H1 (cell line): ENCODE data around the gene SPTB. TPM values are rescaled to one million over a fixed set of nuclear protein-coding genes. Genes with fewer than 3 reads are reported as not detected.

Source experiments
- KDM1A ChIP-seq: fragments of 200-600, 300-600 bp; sonication (generic); IDR thresholded peaks from 2 replicates; pipeline ENCODE4 v1.7.1; 2016; ENCODE audit warnings: mild to moderate bottlenecking, low read length, borderline replicate concordance
- SIRT6 ChIP-seq: IDR thresholded peaks from one replicate; pipeline ENCODE4 v1.7.1; 2012; ENCODE audit warnings: low read length, inconsistent platforms
- USF2 ChIP-seq: IDR thresholded peaks from 2 replicates; pipeline ENCODE4 v1.6.1; 2011; ENCODE audit warnings: low read length, improper control_type of control experiment
- polyA plus RNA-seq, 7 experiments: library from polyadenylated mRNA; depleted of rRNA in 3 of 7; stranded (reverse) in 5 of 7; unstranded in 2 of 7; fragments of >200 nt in 5 of 7; fragments of 200-250 nt in 2 of 7; gene quantifications; 1 replicate in 5 of 7; 2 replicates in 1 of 7; 4 replicates in 1 of 7; pipeline versions ENCODE4 v1.2.1 to v1.2.3, GENCODE V29; 2011 to 2013; ENCODE audit warnings: missing spikeins in 2 of 7, mixed read lengths in 2 of 7
- total RNA-seq: library from RNA; stranded (reverse); fragmentation: NEBNext Ultra II Directional; extraction: Animal tissue kit (Norgen Biotek cat#: 25700); gene quantifications from 2 replicates; pipeline ENCODE4 v1.2.1, GENCODE V29; 2021
- TF ChIP-seq, protein P1 (sequence below): IDR thresholded peaks from 2 replicates; pipeline ENCODE4 v1.6.1; 2012; ENCODE audit warnings: inconsistent platforms

SPTB gene
- total and polyA plus RNA-seq, 2 of the 8 experiments (the other 6 are each of a cell fraction or from before 2014, with no cell fraction given) = 0.30 to 2.4 TPM

DNA sequence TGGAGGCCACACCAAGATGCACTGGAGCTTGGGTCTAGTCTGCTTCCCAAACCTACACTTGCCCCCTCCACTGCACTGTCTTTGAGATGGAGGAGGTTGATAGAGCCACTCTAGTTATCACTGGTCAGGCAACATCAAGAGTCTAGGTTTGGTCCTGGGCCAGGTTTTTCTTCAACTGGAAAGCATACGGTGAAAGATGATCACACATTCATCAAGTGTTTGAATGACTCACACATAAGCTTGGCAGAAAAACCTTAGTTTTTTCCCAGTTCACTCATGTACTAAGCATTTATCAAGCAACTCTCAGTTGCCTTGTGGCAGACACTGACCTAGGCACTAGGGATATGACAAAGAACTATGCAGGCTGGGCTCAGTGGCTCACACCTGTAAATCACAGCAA lies 91.0 kb downstream of the SPTB start (continued):
- TF ChIP-seq, protein P1, sequence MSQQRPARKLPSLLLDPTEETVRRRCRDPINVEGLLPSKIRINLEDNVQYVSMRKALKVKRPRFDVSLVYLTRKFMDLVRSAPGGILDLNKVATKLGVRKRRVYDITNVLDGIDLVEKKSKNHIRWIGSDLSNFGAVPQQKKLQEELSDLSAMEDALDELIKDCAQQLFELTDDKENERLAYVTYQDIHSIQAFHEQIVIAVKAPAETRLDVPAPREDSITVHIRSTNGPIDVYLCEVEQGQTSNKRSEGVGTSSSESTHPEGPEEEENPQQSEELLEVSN = no peak
- TF ChIP-seq KDM1A (no peak), USF2 (no peak), SIRT6 (no peak)
- TF ChIP-seq, all 59 proteins: peak for 0
